Sigmoid colon (tissue), 3 donors: Measurements from ENCODE around the gene DAPK2.

Experiments used
- POLR2A ChIP-seq, 2 donors: fragments of 450-650 bp; IDR thresholded peaks; one replicate each; pipeline ENCODE4 v1.6.1; 2016; ENCODE audit warnings: antibody characterized with exemption in 2 of 2, mild to moderate bottlenecking in 2 of 2, moderate library complexity in 2 of 2
- TF ChIP-seq, protein P1 (sequence below), 4 experiments: fragments of 450-650 bp in 3 of 4; fragments of 200-600 bp in 1 of 4; IDR thresholded peaks; one replicate each; pipeline ENCODE4 v1.5.1; 2016 to 2019; ENCODE audit warnings: antibody characterized with exemption in 4 of 4, mild to moderate bottlenecking in 3 of 4, moderate library complexity in 2 of 4

DNA sequence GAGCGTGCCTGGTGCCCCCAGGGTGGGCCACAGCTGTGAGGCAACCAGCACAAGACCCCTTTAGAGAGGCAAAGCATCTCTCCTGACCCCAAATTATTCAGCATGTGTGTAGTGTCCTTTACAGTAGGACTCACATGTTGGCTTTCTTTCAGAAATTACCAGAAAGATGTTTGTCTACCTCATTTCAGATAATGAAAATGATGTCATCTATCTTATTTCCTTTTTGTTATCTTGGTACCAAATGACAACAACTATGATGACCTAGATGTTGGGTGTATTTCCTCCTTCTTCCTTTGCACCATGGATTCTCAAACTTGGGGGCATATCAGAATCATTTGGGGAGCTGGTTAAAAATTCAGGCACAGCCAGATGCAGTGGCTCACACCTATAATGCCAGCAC lies 50.5 kb downstream of the DAPK2 start:
- TF ChIP-seq, protein P1, sequence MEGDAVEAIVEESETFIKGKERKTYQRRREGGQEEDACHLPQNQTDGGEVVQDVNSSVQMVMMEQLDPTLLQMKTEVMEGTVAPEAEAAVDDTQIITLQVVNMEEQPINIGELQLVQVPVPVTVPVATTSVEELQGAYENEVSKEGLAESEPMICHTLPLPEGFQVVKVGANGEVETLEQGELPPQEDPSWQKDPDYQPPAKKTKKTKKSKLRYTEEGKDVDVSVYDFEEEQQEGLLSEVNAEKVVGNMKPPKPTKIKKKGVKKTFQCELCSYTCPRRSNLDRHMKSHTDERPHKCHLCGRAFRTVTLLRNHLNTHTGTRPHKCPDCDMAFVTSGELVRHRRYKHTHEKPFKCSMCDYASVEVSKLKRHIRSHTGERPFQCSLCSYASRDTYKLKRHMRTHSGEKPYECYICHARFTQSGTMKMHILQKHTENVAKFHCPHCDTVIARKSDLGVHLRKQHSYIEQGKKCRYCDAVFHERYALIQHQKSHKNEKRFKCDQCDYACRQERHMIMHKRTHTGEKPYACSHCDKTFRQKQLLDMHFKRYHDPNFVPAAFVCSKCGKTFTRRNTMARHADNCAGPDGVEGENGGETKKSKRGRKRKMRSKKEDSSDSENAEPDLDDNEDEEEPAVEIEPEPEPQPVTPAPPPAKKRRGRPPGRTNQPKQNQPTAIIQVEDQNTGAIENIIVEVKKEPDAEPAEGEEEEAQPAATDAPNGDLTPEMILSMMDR (IDR thresholded peaks at IDR 0.05) = no peak
- TF ChIP-seq POLR2A (IDR thresholded peaks at IDR 0.05) = no peak
